Measurements from ENCODE around the gene OXSR1. TPM values are rescaled to one million over a fixed set of nuclear protein-coding genes. Genes with fewer than 3 reads are reported as not detected.

The OXSR1 gene
- total and polyA plus RNA-seq, 10 of the 15 experiments (the other 5 are each of a cell fraction or from before 2014, with no cell fraction given), result 12.4 to 54.6 (median 35.7) TPM

DNA sequence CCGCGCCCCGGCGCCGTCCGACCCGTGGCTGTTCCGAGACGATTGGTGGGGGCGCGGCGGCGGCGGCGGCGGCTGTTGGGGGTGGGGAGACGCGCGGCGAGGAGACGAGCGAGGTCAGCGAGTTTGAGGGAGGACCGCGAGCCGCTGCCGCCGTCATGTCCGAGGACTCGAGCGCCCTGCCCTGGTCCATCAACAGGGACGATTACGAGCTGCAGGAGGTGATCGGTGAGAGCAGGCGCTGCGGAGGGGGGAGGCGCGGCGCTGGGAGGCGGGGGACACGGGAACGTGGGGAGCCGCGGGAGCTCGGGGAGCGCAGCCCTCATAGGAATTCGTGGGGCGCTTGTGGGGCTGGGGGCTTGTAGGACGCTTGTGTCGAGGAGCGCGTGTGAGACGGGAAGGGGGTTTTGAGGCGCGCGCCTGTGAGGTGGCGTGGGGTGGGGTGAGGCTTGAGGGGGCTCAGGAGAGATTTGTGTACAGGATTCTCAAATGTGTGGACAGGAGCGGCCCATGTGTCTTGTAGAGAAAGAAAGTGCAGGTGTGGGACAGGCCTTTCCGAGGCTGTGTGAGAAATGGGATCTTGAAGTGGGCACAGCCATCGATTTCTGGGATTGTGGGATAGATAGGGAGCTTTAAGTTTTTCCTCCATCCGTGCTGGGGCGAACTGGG, 518 bp downstream of the OXSR1 start:
- H3K4me1 ChIP-seq (ENCODE audit: control insufficient read depth, insufficient read depth, low read length), result peaks cover 4% of the 10 kb centered on the region; the same call in 1 of the 2 replicates
- FAIRE-seq (no peak), DNase-seq (ENCODE audit: low read depth, low spot score) (no peak), ATAC-seq (peak; percentile 1; the same call in 2 of the 3 replicates)
- RAD21 ChIA-PET (ENCODE audit: unreplicated experiment), result interaction anchor here (0.8 to 5.5 kb wide), 7 partner anchors 8 to 181 kb away, joined by 3 to 62 read pairs (median 10); partner anchors contain the start of genes ACAA1, MYD88 and XYLB
- H3K27ac ChIP-seq (ENCODE audit: control insufficient read depth, insufficient read depth), result peak overlapping the region; percentile 100
- H3K36me3 ChIP-seq (ENCODE audit: control insufficient read depth in 2 of 2, insufficient read depth in 2 of 2, low read length in 1 of 2), result no peaks in the 10 kb centered on the region
- peaks cover 2% of the 10 kb centered on the region; the same call in 1 of the 3 replicates for H3K9me3 ChIP-seq (replicated peaks; ENCODE audit: control insufficient read depth, insufficient read depth, low read length)
- intact Hi-C loops (cut with micrococcal nuclease; ENCODE audit: unreplicated experiment) (loop anchor here (1.0 to 5.0 kb wide), 2 partner anchors 28 to 46 kb away; partner anchors contain the start of gene MYD88), in situ Hi-C loops (cut with MboI) (no loop called here)
- H3K27me3 ChIP-seq (replicated peaks in 1 of 2; ENCODE audit: control insufficient read depth in 2 of 2, insufficient read depth in 2 of 2, low read length in 1 of 2), result no peaks in the 10 kb centered on the region
- peaks cover 55% of the 10 kb centered on the region for H3K79me2 ChIP-seq (ENCODE audit: control insufficient read depth, insufficient read depth, low read length)
- SMC1A ChIA-PET (ENCODE audit: uncharacterized antibody, unreplicated experiment), result interaction anchor here (1.1 to 5.8 kb wide), 8 partner anchors 8 to 180 kb away, joined by 3 to 92 read pairs (median 5); partner anchors contain the start of genes ACAA1, MYD88 and XYLB
- H2AFZ ChIP-seq (ENCODE audit: control insufficient read depth, low read depth, low read length), result peak overlapping the region; percentile 100; the same call in 1 of the 2 replicates
- H4K20me1 ChIP-seq (ENCODE audit: control insufficient read depth, insufficient read depth), result 0 out of 2 replicates have a peak, but pooled peaks cover 4% of the 10 kb centered on the region
- H3K9ac ChIP-seq (ENCODE audit: control insufficient read depth, insufficient read depth, low read length), result peak overlapping the region; percentile 92
- WGBS (ENCODE audit: insufficient coverage, insufficient replicate concordance, low lambda C conversion rate, missing lambda C conversion rate), result under 1% methylated on average over 42 of the region's 62 CpGs
- peak overlapping the region; percentile 91 for H3K4me2 ChIP-seq (ENCODE audit: control insufficient read depth, insufficient read depth)
- POLR2A ChIA-PET, result interaction anchor here (1.1 to 6.1 kb wide), 7 partner anchors 11 to 127 kb away, joined by 3 to 146 read pairs (median 5); partner anchors contain the start of genes ACAA1, DLEC1 and MYD88
- peak overlapping the region; percentile 92 for H3K4me3 ChIP-seq
- BruUV-seq (replicated peaks), result no TSS peak
- CTCF ChIA-PET, result interaction anchor here (1.2 to 6.1 kb wide), 6 partner anchors 12 to 45 kb away, joined by 3 to 74 read pairs (median 26); partner anchors contain the start of genes ACAA1 and MYD88
- no peak for TF ChIP-seq BHLHE40 (IDR thresholded peaks at IDR 0.05; ENCODE audit: borderline replicate concordance in 1 of 2, low read depth in 2 of 2, low read length in 1 of 2)
- no peak for TF ChIP-seq RAD21 (IDR thresholded peaks at IDR 0.05; ENCODE audit: insufficient read depth, low read depth, low read length)
- TF ChIP-seq, protein P1, sequence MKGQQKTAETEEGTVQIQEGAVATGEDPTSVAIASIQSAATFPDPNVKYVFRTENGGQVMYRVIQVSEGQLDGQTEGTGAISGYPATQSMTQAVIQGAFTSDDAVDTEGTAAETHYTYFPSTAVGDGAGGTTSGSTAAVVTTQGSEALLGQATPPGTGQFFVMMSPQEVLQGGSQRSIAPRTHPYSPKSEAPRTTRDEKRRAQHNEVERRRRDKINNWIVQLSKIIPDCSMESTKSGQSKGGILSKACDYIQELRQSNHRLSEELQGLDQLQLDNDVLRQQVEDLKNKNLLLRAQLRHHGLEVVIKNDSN (IDR thresholded peaks at IDR 0.05; ENCODE audit: borderline replicate concordance, extremely low read length, insufficient read depth, low read depth, low read length), result no peak
- TF ChIP-seq CBFB (IDR thresholded peaks at IDR 0.05; ENCODE audit: low read depth), result no peak
- TF ChIP-seq GATAD2B (conservative IDR thresholded peaks at IDR 0.05; ENCODE audit: low read depth), result peak; percentile 96; the same call in 1 of the 2 replicates
- TF ChIP-seq EGR1 (IDR thresholded peaks at IDR 0.05; ENCODE audit: borderline replicate concordance in 1 of 2, low read depth in 2 of 2, low read length in 2 of 2), result no peak
- TF ChIP-seq CREB1 (IDR thresholded peaks at IDR 0.05; ENCODE audit: low read depth), result no peak
- peak; percentile 83; the same call in 1 of the 2 replicates for TF ChIP-seq ASH2L (IDR thresholded peaks at IDR 0.05; ENCODE audit: borderline replicate concordance, low read depth)
- TF ChIP-seq POU2F2 (IDR thresholded peaks at IDR 0.05; ENCODE audit: borderline replicate concordance, low read depth, low read length), result no peak
- TF ChIP-seq RUNX3 (IDR thresholded peaks at IDR 0.05; ENCODE audit: low read length), result peak; percentile 17; the same call in 1 of the 2 replicates
- peak; percentile 38 for TF ChIP-seq DPF2 (IDR thresholded peaks at IDR 0.05)
- TF ChIP-seq, protein P2, sequence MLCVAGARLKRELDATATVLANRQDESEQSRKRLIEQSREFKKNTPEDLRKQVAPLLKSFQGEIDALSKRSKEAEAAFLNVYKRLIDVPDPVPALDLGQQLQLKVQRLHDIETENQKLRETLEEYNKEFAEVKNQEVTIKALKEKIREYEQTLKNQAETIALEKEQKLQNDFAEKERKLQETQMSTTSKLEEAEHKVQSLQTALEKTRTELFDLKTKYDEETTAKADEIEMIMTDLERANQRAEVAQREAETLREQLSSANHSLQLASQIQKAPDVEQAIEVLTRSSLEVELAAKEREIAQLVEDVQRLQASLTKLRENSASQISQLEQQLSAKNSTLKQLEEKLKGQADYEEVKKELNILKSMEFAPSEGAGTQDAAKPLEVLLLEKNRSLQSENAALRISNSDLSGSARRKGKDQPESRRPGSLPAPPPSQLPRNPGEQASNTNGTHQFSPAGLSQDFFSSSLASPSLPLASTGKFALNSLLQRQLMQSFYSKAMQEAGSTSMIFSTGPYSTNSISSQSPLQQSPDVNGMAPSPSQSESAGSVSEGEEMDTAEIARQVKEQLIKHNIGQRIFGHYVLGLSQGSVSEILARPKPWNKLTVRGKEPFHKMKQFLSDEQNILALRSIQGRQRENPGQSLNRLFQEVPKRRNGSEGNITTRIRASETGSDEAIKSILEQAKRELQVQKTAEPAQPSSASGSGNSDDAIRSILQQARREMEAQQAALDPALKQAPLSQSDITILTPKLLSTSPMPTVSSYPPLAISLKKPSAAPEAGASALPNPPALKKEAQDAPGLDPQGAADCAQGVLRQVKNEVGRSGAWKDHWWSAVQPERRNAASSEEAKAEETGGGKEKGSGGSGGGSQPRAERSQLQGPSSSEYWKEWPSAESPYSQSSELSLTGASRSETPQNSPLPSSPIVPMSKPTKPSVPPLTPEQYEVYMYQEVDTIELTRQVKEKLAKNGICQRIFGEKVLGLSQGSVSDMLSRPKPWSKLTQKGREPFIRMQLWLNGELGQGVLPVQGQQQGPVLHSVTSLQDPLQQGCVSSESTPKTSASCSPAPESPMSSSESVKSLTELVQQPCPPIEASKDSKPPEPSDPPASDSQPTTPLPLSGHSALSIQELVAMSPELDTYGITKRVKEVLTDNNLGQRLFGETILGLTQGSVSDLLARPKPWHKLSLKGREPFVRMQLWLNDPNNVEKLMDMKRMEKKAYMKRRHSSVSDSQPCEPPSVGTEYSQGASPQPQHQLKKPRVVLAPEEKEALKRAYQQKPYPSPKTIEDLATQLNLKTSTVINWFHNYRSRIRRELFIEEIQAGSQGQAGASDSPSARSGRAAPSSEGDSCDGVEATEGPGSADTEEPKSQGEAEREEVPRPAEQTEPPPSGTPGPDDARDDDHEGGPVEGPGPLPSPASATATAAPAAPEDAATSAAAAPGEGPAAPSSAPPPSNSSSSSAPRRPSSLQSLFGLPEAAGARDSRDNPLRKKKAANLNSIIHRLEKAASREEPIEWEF (IDR thresholded peaks at IDR 0.05; ENCODE audit: insufficient replicate concordance, low read depth, low read length), result no peak
- TF ChIP-seq, protein P3, sequence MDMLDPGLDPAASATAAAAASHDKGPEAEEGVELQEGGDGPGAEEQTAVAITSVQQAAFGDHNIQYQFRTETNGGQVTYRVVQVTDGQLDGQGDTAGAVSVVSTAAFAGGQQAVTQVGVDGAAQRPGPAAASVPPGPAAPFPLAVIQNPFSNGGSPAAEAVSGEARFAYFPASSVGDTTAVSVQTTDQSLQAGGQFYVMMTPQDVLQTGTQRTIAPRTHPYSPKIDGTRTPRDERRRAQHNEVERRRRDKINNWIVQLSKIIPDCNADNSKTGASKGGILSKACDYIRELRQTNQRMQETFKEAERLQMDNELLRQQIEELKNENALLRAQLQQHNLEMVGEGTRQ (IDR thresholded peaks at IDR 0.05; ENCODE audit: borderline replicate concordance, low read depth, low read length), result no peak

Measured in GM12878 (cell line).